Spleen (tissue), 7 donors: ENCODE data around the gene PPME1.

Experiments used
- CTCF ChIP-seq, 11 experiments: fragments of 200-600 bp in 7 of 11; fragments of 450-650 bp in 4 of 11; sonication (generic) in 4 of 11; IDR thresholded peaks in 8 of 11; conservative IDR thresholded peaks in 3 of 11; 1 replicate in 7 of 11; 2 replicates in 4 of 11; pipeline versions ENCODE4 v1.4.0 to v1.8.0; 2016 to 2021; ENCODE audit warnings: antibody characterized with exemption in 11 of 11, inconsistent platforms in 4 of 11, mild to moderate bottlenecking in 1 of 11
- POLR2A ChIP-seq, 3 donors: fragments of 450-650 bp; IDR thresholded peaks; one replicate each; pipeline ENCODE4 v1.5.1; 2017; ENCODE audit warnings: antibody characterized with exemption in 3 of 3, mild to moderate bottlenecking in 1 of 3
- POLR2AphosphoS5 ChIP-seq, 3 donors: sonication (generic); formaldehyde crosslinking; IDR thresholded peaks; one replicate each; pipeline ENCODE4 v1.5.1; 2017; ENCODE audit warnings: antibody characterized with exemption in 3 of 3
- donor health status: DM: no; HTN: no; CAD: no; lungs with moderate emphysema.
- donor health status: DM: no; HTN: no; CAD: no.
- donor health status: DM: no; HTN: no; CAD: no.

DNA sequence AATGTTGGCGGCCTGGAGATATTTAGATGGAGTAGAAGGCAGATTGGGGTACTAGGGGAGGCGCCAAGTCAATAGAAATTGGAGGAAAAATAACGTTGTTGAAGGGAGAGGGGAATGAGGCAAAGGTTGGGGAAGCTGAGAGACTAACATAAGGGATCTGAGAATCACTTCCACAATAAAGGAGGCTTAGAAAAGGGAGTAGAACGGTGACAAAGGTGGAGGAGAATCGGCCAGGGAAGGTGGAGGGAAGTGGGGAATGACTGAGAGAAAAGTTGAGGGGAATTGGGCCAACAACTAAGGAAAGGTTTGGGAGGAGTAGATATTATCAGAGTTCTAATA is 510 bp downstream of the PPME1 start:
- TF ChIP-seq CTCF (IDR thresholded peaks at IDR 0.05 in 8 of 11, conservative IDR thresholded peaks at IDR 0.05 in 3 of 11) (no peak), POLR2AphosphoS5 (IDR thresholded peaks at IDR 0.05) (no peak), POLR2A (IDR thresholded peaks at IDR 0.05) (no peak)
